ENCODE measurements around the gene TCEANC2. TPM values are rescaled to one million over a fixed set of nuclear protein-coding genes. Genes with fewer than 3 reads are reported as not detected.
"Not testable (repeated sequence)": the region's sequence is repeated elsewhere in the genome, so short reads cannot be mapped to it uniquely, and the experiment has no call there.

Gene TCEANC2
- total RNA-seq, 1 donor from 2014 or later: 4.1 TPM

GRCh38 chr1:54024358-54024757, 29.1 kb upstream of the TCEANC2 start:
- DNase-seq (ENCODE audit: low spot score): no peak
- intact Hi-C loops (cut with DNase I): no loop called here

GRCh38 chr1:54024811-54025210, 28.6 kb upstream of the TCEANC2 start:
- intact Hi-C loops (cut with DNase I); DNase-seq (ENCODE audit: low spot score): not testable (repeated sequence)

- intact Hi-C loops (cut with DNase I): no loop called here
- DNase-seq (ENCODE audit: low spot score): no peak
These were observed 25.6 kb upstream of the TCEANC2 start for GRCh38 chr1:54027848-54028247.

GRCh38 chr1:54028306-54029251, 24.8 kb upstream of the TCEANC2 start:
- intact Hi-C loops (cut with DNase I): no loop called here
- DNase-seq (ENCODE audit: low spot score): no peak

- no peak for DNase-seq (ENCODE audit: low spot score)
- intact Hi-C loops (cut with DNase I): no loop called here
These were observed 15.9 kb upstream of the TCEANC2 start for GRCh38 chr1:54037476-54037875.

- intact Hi-C loops (cut with DNase I): no loop called here
- no peak for DNase-seq (ENCODE audit: low spot score)
These were observed 11.6 kb upstream of the TCEANC2 start for GRCh38 chr1:54041806-54042205.

- intact Hi-C loops (cut with DNase I): no loop called here
- no peak for DNase-seq (ENCODE audit: low spot score)
These were observed 7.9 kb upstream of the TCEANC2 start for GRCh38 chr1:54045496-54045895.

- DNase-seq (ENCODE audit: low spot score): no peak
- intact Hi-C loops (cut with DNase I): no loop called here
These were observed 6.6 kb upstream of the TCEANC2 start for GRCh38 chr1:54046671-54047383.

GRCh38 chr1:54047384-54048305, 5.8 kb upstream of the TCEANC2 start:
- no peak for DNase-seq (ENCODE audit: low spot score)
- intact Hi-C loops (cut with DNase I): no loop called here

GRCh38 chr1:54050435-54050834, 3.0 kb upstream of the TCEANC2 start:
- intact Hi-C loops (cut with DNase I): loop anchor here (5.0 kb wide), 2 partner anchors 103 to 163 kb away; partner anchors contain the start of genes IFT25, LRRC42 and YIPF1

GRCh38 chr1:54051933-54052430, 1.4 kb upstream of the TCEANC2 start:
- intact Hi-C loops (cut with DNase I): loop anchor here (5.0 kb wide), 2 partner anchors 105 to 165 kb away; partner anchors contain the start of genes IFT25, LRRC42 and YIPF1
- no peak for DNase-seq (ENCODE audit: low spot score)

More at GRCh38 chr1:54050435-54050834, 3.0 kb upstream of the TCEANC2 start:
- DNase-seq (ENCODE audit: low spot score): not testable (repeated sequence)

- intact Hi-C loops (cut with DNase I): loop anchor here (5.0 kb wide), 2 partner anchors 105 to 165 kb away; partner anchors contain the start of genes IFT25, LRRC42 and YIPF1
- DNase-seq (ENCODE audit: low spot score): no peak
These were observed 926 bp upstream of the TCEANC2 start for GRCh38 chr1:54052431-54052933.

- intact Hi-C loops (cut with DNase I): loop anchor here (1.0 to 5.0 kb wide), 3 partner anchors 107 to 216 kb away; partner anchors contain the start of genes IFT25, LRRC42, NDC1 and YIPF1
- DNase-seq (ENCODE audit: low spot score): no peak
These were observed 483 bp downstream of the TCEANC2 start for GRCh38 chr1:54053745-54054437.

GRCh38 chr1:54054438-54054749, 986 bp downstream of the TCEANC2 start:
- intact Hi-C loops (cut with DNase I): loop anchor here (5.0 kb wide), 2 partner anchors 107 to 167 kb away; partner anchors contain the start of genes IFT25, LRRC42 and YIPF1
- no peak for DNase-seq (ENCODE audit: low spot score)

- intact Hi-C loops (cut with DNase I): no loop called here
- no peak for DNase-seq (ENCODE audit: low spot score)
These were observed 10.9 kb downstream of the TCEANC2 start for GRCh38 chr1:54064299-54064698.

GRCh38 chr1:54069791-54070170, 16.4 kb downstream of the TCEANC2 start:
- intact Hi-C loops (cut with DNase I): loop anchor here (2.0 to 5.0 kb wide), 2 partner anchors 53 to 419 kb away; no protein-coding TSS in a partner anchor
- DNase-seq (ENCODE audit: low spot score): no peak

GRCh38 chr1:54070171-54070837, 16.9 kb downstream of the TCEANC2 start:
- intact Hi-C loops (cut with DNase I): loop anchor here (2.0 to 5.0 kb wide), 2 partner anchors 52 to 418 kb away; no protein-coding TSS in a partner anchor
- no peak for DNase-seq (ENCODE audit: low spot score)

Data from cardiac septum (tissue), 1 donor.